ENCODE data around the gene PTX4. TPM values are rescaled to one million over a fixed set of nuclear protein-coding genes. Genes with fewer than 3 reads are reported as not detected.

PTX4 gene
- polyA plus RNA-seq, 1 of the 3 experiments (the other 2 are of a cell fraction): not detected

GRCh38 chr16:1492923-1493745 is 4.4 kb upstream of the PTX4 start, which contains the start of gene TELO2:
TELO2 (plus strand) TSS chr16:1493360; CDS start chr16:1494282, 922 bp downstream.
- H3K9ac ChIP-seq: peak within 1 kb of the TSS; percentile 85
- WGBS (ENCODE audit: low lambda C conversion rate): 25% methylated on average over 23 of the region's 89 CpGs
- H3K4me3 ChIP-seq (ENCODE audit: low read depth in 2 of 2, low read length in 1 of 2): peak within 1 kb of the TSS; percentile 78 to 83
- peak within 1 kb of the TSS; percentile 81; the same call in 1 of the 2 replicates for H2AFZ ChIP-seq (ENCODE audit: low read depth)
- H3K27me3 ChIP-seq (ENCODE audit: insufficient read depth): no peaks in the 10 kb centered on the region
- H3K4me1 ChIP-seq (ENCODE audit: control insufficient read depth in 1 of 2, insufficient read depth in 2 of 2, low read depth in 1 of 2, low read length in 1 of 2): peaks cover 0 to 17% of the 10 kb centered on the region in 2 experiments; a peak in 1 of 4 replicates
- H3F3A ChIP-seq (replicated peaks; ENCODE audit: insufficient read depth): no peaks in the 10 kb centered on the region
- peak within 1 kb of the TSS; percentile 95 for H3K4me2 ChIP-seq
- H4K20me1 ChIP-seq (ENCODE audit: insufficient read depth): no peaks in the 10 kb centered on the region
- H3K9me2 ChIP-seq: no peaks in the 10 kb centered on the region
- H3K36me3 ChIP-seq (replicated peaks in 1 of 2; ENCODE audit: control insufficient read depth in 1 of 2, insufficient read depth in 2 of 2, low read length in 1 of 2): peaks cover 0 to 28% of the 10 kb centered on the region in 2 experiments
- peak; percentile 100 for DNase-seq
- peaks cover 17% of the 10 kb centered on the region; the same call in 1 of the 2 replicates for H3K79me2 ChIP-seq (ENCODE audit: insufficient read depth)
- peak within 1 kb of the TSS; percentile 20 to 71; a peak in 2 of 4 replicates for H3K27ac ChIP-seq (ENCODE audit: low read depth in 2 of 2, low read length in 1 of 2)
- ChIA-PET CTCF (interaction anchor here (1.0 to 1.8 kb wide), 5 partner anchors 10 to 213 kb away, joined by 3 to 5 read pairs (median 3); partner anchors contain the start of gene MAPK8IP3), POLR2A (interaction anchor here (0.6 kb wide), 1 partner anchor 216 kb away, joined by 3 read pairs; no protein-coding TSS in a partner anchor)
- no peaks in the 10 kb centered on the region for H3K9me3 ChIP-seq
- TF ChIP-seq MEF2A (IDR thresholded peaks at IDR 0.05; ENCODE audit: borderline replicate concordance, low read depth) (no peak), ELF1 (IDR thresholded peaks at IDR 0.05) (no peak), TCF12 (IDR thresholded peaks at IDR 0.05) (no peak), RAD21 (IDR thresholded peaks at IDR 0.05; ENCODE audit: low read length) (no peak), REST (IDR thresholded peaks at IDR 0.05; ENCODE audit: low read depth, low read length) (no peak), CTCF (IDR thresholded peaks at IDR 0.05) (no peak), MAX (IDR thresholded peaks at IDR 0.05; ENCODE audit: low read depth) (peak; percentile 95), FOSL2 (IDR thresholded peaks at IDR 0.05; ENCODE audit: borderline replicate concordance, low read depth) (no peak), RXRA (IDR thresholded peaks at IDR 0.05; ENCODE audit: borderline replicate concordance, low read depth) (no peak), EP300 (IDR thresholded peaks at IDR 0.05; ENCODE audit: borderline replicate concordance in 1 of 2, low read depth in 1 of 2, low read length in 1 of 2) (peak; percentile 79 to 91; a peak in 3 of 4 replicates), TEAD4 (IDR thresholded peaks at IDR 0.05; ENCODE audit: borderline replicate concordance, insufficient read depth) (no peak), FOXM1 (IDR thresholded peaks at IDR 0.05; ENCODE audit: low read depth) (no peak), FOXJ3 (CRISPR knock-in tag; IDR thresholded peaks at IDR 0.05) (no peak), NRF1 (IDR thresholded peaks at IDR 0.05; ENCODE audit: low read depth, low read length) (peak; percentile 70), NFIC (IDR thresholded peaks at IDR 0.05; ENCODE audit: borderline replicate concordance) (no peak), ZBTB33 (IDR thresholded peaks at IDR 0.05; ENCODE audit: borderline replicate concordance, low read depth) (no peak), JUND (IDR thresholded peaks at IDR 0.05) (no peak), GATA2 (CRISPR knock-in tag; IDR thresholded peaks at IDR 0.05) (no peak), USF2 (IDR thresholded peaks at IDR 0.05; ENCODE audit: borderline replicate concordance, low read depth, low read length) (0 out of 2 replicates have a peak, but pooled peaks have one; percentile 22), CHD2 (IDR thresholded peaks at IDR 0.05; ENCODE audit: low read length, partially characterized antibody) (no peak), TAF1 (IDR thresholded peaks at IDR 0.05; ENCODE audit: borderline replicate concordance, low read depth, low read length) (peak; percentile 52), POLR2AphosphoS5 (IDR thresholded peaks at IDR 0.05; ENCODE audit: low read depth, low read length) (peak; percentile 45; the same call in 1 of the 2 replicates), SIN3A (IDR thresholded peaks at IDR 0.05; ENCODE audit: borderline replicate concordance, low read depth, low read length) (0 out of 2 replicates have a peak, but pooled peaks have one; percentile 37), EZH2phosphoT487 (IDR thresholded peaks at IDR 0.05; ENCODE audit: borderline replicate concordance, low read depth) (no peak)
